DOHH2 (cell line): Measurements from ENCODE around the gene CCDC85C.

Source experiments
- CTCF ChIP-seq: fragments of 200-600 bp; sonication (generic); IDR thresholded peaks from one replicate; pipeline ENCODE4 v1.5.1; 2014; ENCODE audit warnings: antibody characterized with exemption, mild to moderate bottlenecking, low read depth, low read length; ENCODE audit not compliant: poor library complexity, severe bottlenecking
- EZH2phosphoT487 ChIP-seq: fragments of 200-600 bp; sonication (generic); IDR thresholded peaks from 2 replicates; pipeline ENCODE4 v1.6.1; 2017; ENCODE audit warnings: borderline replicate concordance, mild to moderate bottlenecking, antibody characterized with exemption, low read length, moderate library complexity, mixed read lengths

DNA sequence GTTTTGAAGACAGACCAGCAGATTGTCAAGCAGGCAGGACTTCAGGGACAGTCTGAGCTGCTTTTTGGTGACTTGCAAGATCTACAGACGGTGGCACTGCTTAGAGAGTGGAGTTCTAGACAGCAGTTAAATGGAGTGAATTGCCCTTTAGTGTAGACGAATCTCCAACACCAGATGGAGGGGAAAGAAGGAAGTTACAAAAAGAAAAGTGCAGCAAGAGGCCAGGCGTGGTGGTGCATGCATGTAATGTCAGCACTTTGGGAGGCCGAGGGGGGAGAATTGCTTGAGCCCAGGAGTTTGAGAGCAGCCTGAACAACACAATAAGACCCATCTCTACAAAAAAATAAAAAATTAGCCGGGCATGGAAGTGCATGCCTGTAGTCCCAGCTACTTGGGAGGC lies 32.5 kb upstream of the CCDC85C start:
- TF ChIP-seq CTCF (no peak), EZH2phosphoT487 (no peak)
